K562 (cell line): Measurements from ENCODE around the gene TELO2. TPM values are rescaled to one million over a fixed set of nuclear protein-coding genes. Genes with fewer than 3 reads are reported as not detected.

ENCODE experiments used
- CREB1 ChIP-seq, 2 experiments: sonication (generic) in 1 of 2; formaldehyde crosslinking in 1 of 2; IDR thresholded peaks; 2 replicates each; pipeline versions ENCODE4 v1.6.1 to v1.8.0; 2012 to 2022; ENCODE audit warnings: inconsistent platforms in 1 of 2, mild to moderate bottlenecking in 1 of 2, missing genetic modification reagents in 1 of 2, moderate library complexity in 1 of 2
- CSDE1 ChIP-seq, 2 experiments: fragments of 450-650 bp; IDR thresholded peaks; 2 replicates each; pipeline ENCODE4 v1.6.1; 2016; ENCODE audit warnings: mild to moderate bottlenecking in 1 of 2
- FOXJ3 ChIP-seq: sonication (generic); formaldehyde crosslinking; IDR thresholded peaks from 2 replicates; pipeline ENCODE4 v1.4.0; 2020; ENCODE audit warnings: mild to moderate bottlenecking, missing genetic modification reagents
- HNRNPLL ChIP-seq: fragments of 200-400 bp; formaldehyde crosslinking; IDR thresholded peaks from 2 replicates; pipeline ENCODE4 v1.6.1; 2017; ENCODE audit warnings: low read length, low read depth, mild to moderate bottlenecking; ENCODE audit not compliant: poor library complexity, severe bottlenecking
- MCM3 ChIP-seq: fragments of 450-650 bp; IDR thresholded peaks from 2 replicates; pipeline ENCODE4 v1.6.1; 2016
- MCM7 ChIP-seq, 2 experiments: fragments of 450-650 bp; IDR thresholded peaks; 2 replicates each; pipeline ENCODE4 v1.6.1; 2016 to 2018
- NCOA6 ChIP-seq: fragments of 450-650 bp; IDR thresholded peaks from 2 replicates; pipeline ENCODE4 v1.6.1; 2017; ENCODE audit warnings: mild to moderate bottlenecking
- NONO ChIP-seq, 2 experiments: fragments of 200-400 bp in 1 of 2; fragments of 450-650 bp in 1 of 2; formaldehyde crosslinking in 1 of 2; IDR thresholded peaks; 2 replicates each; pipeline ENCODE4 v1.6.1; 2017; ENCODE audit warnings: low read depth in 2 of 2, mild to moderate bottlenecking in 2 of 2, moderate library complexity in 2 of 2, low read length in 1 of 2
- RBFOX2 ChIP-seq: fragments of 200-400 bp; formaldehyde crosslinking; IDR thresholded peaks from 2 replicates; pipeline ENCODE4 v1.6.1; 2017; ENCODE audit warnings: low read depth, mild to moderate bottlenecking, low read length, moderate library complexity
- SRF ChIP-seq, 2 experiments: fragments of 250-450, 450-650 bp in 1 of 2; sonication (Bioruptor Pico) in 1 of 2; sonication (generic) in 1 of 2; formaldehyde crosslinking; IDR thresholded peaks; 2 replicates each; pipeline versions ENCODE4 v1.5.0 to v1.5.1; 2020 to 2022; ENCODE audit warnings: mild to moderate bottlenecking in 1 of 2, missing genetic modification reagents in 1 of 2
- SRSF1 ChIP-seq: fragments of 200-400 bp; formaldehyde crosslinking; IDR thresholded peaks from 2 replicates; pipeline ENCODE4 v1.6.1; 2017; ENCODE audit warnings: mild to moderate bottlenecking, low read depth, low read length, moderate library complexity
- TAF1 ChIP-seq: IDR thresholded peaks from 2 replicates; pipeline ENCODE4 v1.6.1; 2011; ENCODE audit warnings: mild to moderate bottlenecking, low read length, moderate library complexity; ENCODE audit not compliant: insufficient read depth, control insufficient read depth, severe bottlenecking; ENCODE audit errors: extremely low read depth
- WHSC1 ChIP-seq: IDR thresholded peaks from one replicate; pipeline ENCODE4 v1.6.1; 2012; ENCODE audit warnings: low read length, control low read depth, inconsistent platforms
- polyA plus RNA-seq, 8 experiments: library from polyadenylated mRNA; depleted of rRNA in 4 of 8; stranded (reverse) in 5 of 8; unstranded in 3 of 8; fragments of >200 nt; fragmentation: Nextera tagmentation in 2 of 8; fragmentation: Illumina TruSeq in 1 of 8; extraction: Ambion mirVana in 2 of 8; extraction: Trizol in 1 of 8; gene quantifications; 2 replicates each; pipeline versions ENCODE4 v1.2.1 to v1.2.3, GENCODE V29; 2011 to 2014; ENCODE audit warnings: inconsistent platforms in 1 of 8, missing spikeins in 1 of 8
- total RNA-seq, 7 experiments: library from RNA; depleted of rRNA in 6 of 7; stranded (reverse); fragments of >200 nt in 6 of 7; fragmentation: Illumina TruSeq in 2 of 7; extraction: Trizol in 2 of 7; gene quantifications; 2 replicates each; pipeline versions ENCODE4 v1.2.1 to v1.2.3, GENCODE V29; 2011 to 2021; ENCODE audit warnings: low replicate concordance in 1 of 7
- TF ChIP-seq, protein P1 (sequence below): fragments of 450-650 bp; formaldehyde crosslinking; IDR thresholded peaks from 2 replicates; pipeline ENCODE4 v1.4.0; 2020; ENCODE audit warnings: mild to moderate bottlenecking
- TF ChIP-seq, protein P2 (sequence below): fragments of 250-450 bp; sonication (Bioruptor Pico); IDR thresholded peaks from 2 replicates; pipeline ENCODE4 v1.8.0; 2022; ENCODE audit warnings: inconsistent platforms, mild to moderate bottlenecking, moderate library complexity, borderline replicate concordance
- TF ChIP-seq, protein P3 (sequence below): sonication (generic); formaldehyde crosslinking; IDR thresholded peaks from 2 replicates; pipeline ENCODE4 v1.8.1; 2023; ENCODE audit warnings: mild to moderate bottlenecking, missing genetic modification reagents

Gene TELO2
- total and polyA plus RNA-seq, 9 of the 15 experiments (the other 6 are each of a cell fraction or from before 2014, with no cell fraction given), result 0.51 to 91.8 (median 14.5) TPM

DNA sequence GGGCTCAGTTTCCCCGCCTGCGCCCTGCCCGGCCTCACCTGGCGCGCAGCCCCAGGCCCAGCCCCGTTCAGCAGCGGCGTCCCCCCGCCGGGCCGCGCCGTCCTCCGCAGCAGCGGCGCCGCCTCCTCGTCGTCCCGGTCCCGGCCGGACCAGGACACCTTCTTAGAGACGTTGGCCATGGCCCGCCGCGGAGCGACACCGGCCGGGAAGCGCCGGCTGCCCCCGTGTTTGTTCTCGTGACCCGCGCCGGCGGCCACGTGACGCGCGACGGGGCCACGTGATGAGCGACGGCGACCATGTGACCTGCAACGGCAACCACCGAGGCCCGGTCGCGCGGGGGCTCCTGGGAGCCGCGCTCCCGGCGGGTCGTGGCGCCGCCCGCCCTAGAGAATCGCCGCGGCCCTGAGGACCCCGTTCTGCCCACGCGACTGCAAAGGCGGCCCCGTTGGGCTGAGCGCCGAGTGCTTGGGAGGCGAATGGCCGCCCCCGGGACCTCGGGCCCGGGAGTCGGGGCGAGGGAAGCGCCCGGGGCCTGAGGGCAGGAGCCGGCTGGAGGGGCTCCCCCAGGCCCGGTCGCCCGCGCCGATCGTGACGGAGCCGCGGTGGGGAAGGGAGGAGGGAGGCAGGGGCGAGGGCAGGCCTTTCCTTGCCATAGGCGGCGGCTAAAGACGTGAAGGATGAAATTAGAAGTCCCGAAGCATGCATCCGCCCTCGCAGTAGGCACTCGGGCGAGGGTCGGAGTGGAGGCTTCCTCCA is 18.2 kb upstream of the TELO2 start, which contains the start of gene CLCN7 (continued):
- TF ChIP-seq TAF1 (peak; percentile 39), MCM7 (IDR thresholded peaks at IDR 0.05) (no peak), HNRNPLL (no peak), NONO (IDR thresholded peaks at IDR 0.05; ENCODE audit: low read depth in 2 of 2, low read length in 1 of 2) (peak; percentile 43 to 84; a peak in 3 of 4 replicates), SRSF1 (no peak), NCOA6 (no peak), RBFOX2 (peak; percentile 96), CREB1 (IDR thresholded peaks at IDR 0.05) (peak; percentile 28; the same call in 1 of the 2 replicates), CREB1 (CRISPR knock-in tag; IDR thresholded peaks at IDR 0.05) (peak; percentile 76), FOXJ3 (CRISPR knock-in tag) (no peak), MCM3 (no peak), SRF (CRISPR knock-in tag; IDR thresholded peaks at IDR 0.05) (peak in 1 of 2 experiments; percentile 45; a peak in 2 of 4 replicates), CSDE1 (IDR thresholded peaks at IDR 0.05) (no peak; a peak in 1 of 4 replicates), WHSC1 (no peak)
- TF ChIP-seq, protein P1, sequence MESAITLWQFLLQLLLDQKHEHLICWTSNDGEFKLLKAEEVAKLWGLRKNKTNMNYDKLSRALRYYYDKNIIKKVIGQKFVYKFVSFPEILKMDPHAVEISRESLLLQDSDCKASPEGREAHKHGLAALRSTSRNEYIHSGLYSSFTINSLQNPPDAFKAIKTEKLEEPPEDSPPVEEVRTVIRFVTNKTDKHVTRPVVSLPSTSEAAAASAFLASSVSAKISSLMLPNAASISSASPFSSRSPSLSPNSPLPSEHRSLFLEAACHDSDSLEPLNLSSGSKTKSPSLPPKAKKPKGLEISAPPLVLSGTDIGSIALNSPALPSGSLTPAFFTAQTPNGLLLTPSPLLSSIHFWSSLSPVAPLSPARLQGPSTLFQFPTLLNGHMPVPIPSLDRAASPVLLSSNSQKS (CRISPR knock-in tag), result no peak
- TF ChIP-seq, protein P2, sequence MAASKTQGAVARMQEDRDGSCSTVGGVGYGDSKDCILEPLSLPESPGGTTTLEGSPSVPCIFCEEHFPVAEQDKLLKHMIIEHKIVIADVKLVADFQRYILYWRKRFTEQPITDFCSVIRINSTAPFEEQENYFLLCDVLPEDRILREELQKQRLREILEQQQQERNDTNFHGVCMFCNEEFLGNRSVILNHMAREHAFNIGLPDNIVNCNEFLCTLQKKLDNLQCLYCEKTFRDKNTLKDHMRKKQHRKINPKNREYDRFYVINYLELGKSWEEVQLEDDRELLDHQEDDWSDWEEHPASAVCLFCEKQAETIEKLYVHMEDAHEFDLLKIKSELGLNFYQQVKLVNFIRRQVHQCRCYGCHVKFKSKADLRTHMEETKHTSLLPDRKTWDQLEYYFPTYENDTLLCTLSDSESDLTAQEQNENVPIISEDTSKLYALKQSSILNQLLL (CRISPR knock-in tag), result no peak
- TF ChIP-seq, protein P3, sequence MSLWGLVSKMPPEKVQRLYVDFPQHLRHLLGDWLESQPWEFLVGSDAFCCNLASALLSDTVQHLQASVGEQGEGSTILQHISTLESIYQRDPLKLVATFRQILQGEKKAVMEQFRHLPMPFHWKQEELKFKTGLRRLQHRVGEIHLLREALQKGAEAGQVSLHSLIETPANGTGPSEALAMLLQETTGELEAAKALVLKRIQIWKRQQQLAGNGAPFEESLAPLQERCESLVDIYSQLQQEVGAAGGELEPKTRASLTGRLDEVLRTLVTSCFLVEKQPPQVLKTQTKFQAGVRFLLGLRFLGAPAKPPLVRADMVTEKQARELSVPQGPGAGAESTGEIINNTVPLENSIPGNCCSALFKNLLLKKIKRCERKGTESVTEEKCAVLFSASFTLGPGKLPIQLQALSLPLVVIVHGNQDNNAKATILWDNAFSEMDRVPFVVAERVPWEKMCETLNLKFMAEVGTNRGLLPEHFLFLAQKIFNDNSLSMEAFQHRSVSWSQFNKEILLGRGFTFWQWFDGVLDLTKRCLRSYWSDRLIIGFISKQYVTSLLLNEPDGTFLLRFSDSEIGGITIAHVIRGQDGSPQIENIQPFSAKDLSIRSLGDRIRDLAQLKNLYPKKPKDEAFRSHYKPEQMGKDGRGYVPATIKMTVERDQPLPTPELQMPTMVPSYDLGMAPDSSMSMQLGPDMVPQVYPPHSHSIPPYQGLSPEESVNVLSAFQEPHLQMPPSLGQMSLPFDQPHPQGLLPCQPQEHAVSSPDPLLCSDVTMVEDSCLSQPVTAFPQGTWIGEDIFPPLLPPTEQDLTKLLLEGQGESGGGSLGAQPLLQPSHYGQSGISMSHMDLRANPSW, result no peak
